Left kidney (tissue), 8 donors: ENCODE data around the gene HACE1. TPM values are rescaled to one million over a fixed set of nuclear protein-coding genes. Genes with fewer than 3 reads are reported as not detected.
"Not testable (repeated sequence)": the region's sequence is repeated elsewhere in the genome, so short reads cannot be mapped to it uniquely, and the experiment has no call there.

ENCODE experiments used
- DNase-seq: peaks from one replicate; pipeline ENCODE4 v3.0.0-alpha.2; 2013
- long read RNA-seq, 8 donors: transcript quantifications; one replicate each; lab custom pipeline, GENCODE V29; 2026
- polyA plus RNA-seq: library from polyadenylated mRNA; unstranded; fragments of 120-200 nt; gene quantifications from one replicate; pipeline ENCODE4 v1.2.1, GENCODE V29; 2013; ENCODE audit not compliant: insufficient read length

The HACE1 gene, protein sequence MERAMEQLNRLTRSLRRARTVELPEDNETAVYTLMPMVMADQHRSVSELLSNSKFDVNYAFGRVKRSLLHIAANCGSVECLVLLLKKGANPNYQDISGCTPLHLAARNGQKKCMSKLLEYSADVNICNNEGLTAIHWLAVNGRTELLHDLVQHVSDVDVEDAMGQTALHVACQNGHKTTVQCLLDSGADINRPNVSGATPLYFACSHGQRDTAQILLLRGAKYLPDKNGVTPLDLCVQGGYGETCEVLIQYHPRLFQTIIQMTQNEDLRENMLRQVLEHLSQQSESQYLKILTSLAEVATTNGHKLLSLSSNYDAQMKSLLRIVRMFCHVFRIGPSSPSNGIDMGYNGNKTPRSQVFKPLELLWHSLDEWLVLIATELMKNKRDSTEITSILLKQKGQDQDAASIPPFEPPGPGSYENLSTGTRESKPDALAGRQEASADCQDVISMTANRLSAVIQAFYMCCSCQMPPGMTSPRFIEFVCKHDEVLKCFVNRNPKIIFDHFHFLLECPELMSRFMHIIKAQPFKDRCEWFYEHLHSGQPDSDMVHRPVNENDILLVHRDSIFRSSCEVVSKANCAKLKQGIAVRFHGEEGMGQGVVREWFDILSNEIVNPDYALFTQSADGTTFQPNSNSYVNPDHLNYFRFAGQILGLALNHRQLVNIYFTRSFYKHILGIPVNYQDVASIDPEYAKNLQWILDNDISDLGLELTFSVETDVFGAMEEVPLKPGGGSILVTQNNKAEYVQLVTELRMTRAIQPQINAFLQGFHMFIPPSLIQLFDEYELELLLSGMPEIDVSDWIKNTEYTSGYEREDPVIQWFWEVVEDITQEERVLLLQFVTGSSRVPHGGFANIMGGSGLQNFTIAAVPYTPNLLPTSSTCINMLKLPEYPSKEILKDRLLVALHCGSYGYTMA
- polyA plus RNA-seq = 27.9 TPM
- long read RNA-seq, donor 1, full-length matches to known transcripts = 2 of 2 reads
- long read RNA-seq, donor 1, partial matches to known transcripts = 0 of 2 reads
- long read RNA-seq, donor 1, other reads (novel, unspliced or antisense) = 0 of 2 reads
- long read RNA-seq, donor 2, full-length matches to known transcripts = 5 of 5 reads
- long read RNA-seq, donor 2, partial matches to known transcripts = 0 of 5 reads
- long read RNA-seq, donor 2, other reads (novel, unspliced or antisense) = 0 of 5 reads
- long read RNA-seq, donor 3, full-length matches to known transcripts = 4 of 4 reads
- long read RNA-seq, donor 3, partial matches to known transcripts = 0 of 4 reads
- long read RNA-seq, donor 3, other reads (novel, unspliced or antisense) = 0 of 4 reads
- long read RNA-seq, donor 4 = 0 reads
- long read RNA-seq, donor 5, full-length matches to known transcripts = 3 of 3 reads
- long read RNA-seq, donor 5, partial matches to known transcripts = 0 of 3 reads
- long read RNA-seq, donor 5, other reads (novel, unspliced or antisense) = 0 of 3 reads
- long read RNA-seq, donor 6 = 0 reads
- long read RNA-seq, donor 7, full-length matches to known transcripts = 6 of 6 reads
- long read RNA-seq, donor 7, partial matches to known transcripts = 0 of 6 reads
- long read RNA-seq, donor 7, other reads (novel, unspliced or antisense) = 0 of 6 reads
- long read RNA-seq, donor 8 = 0 reads

DNA sequence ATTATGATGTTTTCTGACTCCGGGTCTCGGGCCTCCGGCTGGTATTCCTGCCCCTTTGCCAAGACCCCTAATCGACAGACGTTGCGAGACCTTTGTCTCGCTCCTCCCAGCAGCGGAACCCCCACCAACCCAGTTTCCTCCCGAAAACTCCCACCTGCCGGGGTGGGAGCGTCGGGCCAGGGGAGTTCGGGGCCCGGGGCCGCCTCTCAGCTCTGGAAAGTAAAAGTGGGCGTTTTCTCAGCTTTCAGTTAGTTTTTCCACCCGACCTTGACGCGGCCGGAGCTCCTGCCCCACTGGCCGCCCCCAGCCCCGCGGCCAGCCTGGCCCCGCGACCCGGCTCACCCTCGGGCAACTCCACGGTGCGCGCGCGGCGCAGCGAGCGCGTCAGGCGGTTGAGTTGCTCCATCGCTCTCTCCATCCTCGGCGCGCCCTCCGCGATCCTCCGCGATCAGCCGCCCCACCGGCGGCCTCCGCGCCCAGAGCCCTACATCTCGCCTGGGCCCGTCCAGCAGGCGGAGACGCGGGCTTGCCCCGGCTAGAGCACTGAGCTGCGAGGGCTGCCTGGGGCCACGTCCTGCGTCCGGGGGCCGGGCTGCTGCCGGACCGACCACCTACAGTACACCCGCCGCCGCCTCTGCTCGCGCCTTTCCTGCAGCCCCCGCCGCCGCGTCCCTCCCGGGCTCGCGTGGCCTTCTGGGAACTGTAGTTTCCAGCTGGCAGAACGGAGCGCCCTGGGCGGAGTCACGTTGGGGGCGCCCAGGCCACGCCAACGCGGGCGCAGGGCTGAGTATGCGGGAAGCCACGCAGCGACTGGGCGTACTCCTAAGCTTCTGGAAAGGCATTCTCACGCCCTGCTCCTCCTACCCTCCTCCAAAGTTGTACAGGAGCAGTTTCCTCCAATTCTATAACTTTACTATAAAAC, at the start of gene HACE1:
Gene HACE1 (minus strand): TSS at position 695 of the 922 bp plus-strand sequence. CDS start 277 bp downstream, at position 418.
- DNase-seq = peak; percentile 85

DNA sequence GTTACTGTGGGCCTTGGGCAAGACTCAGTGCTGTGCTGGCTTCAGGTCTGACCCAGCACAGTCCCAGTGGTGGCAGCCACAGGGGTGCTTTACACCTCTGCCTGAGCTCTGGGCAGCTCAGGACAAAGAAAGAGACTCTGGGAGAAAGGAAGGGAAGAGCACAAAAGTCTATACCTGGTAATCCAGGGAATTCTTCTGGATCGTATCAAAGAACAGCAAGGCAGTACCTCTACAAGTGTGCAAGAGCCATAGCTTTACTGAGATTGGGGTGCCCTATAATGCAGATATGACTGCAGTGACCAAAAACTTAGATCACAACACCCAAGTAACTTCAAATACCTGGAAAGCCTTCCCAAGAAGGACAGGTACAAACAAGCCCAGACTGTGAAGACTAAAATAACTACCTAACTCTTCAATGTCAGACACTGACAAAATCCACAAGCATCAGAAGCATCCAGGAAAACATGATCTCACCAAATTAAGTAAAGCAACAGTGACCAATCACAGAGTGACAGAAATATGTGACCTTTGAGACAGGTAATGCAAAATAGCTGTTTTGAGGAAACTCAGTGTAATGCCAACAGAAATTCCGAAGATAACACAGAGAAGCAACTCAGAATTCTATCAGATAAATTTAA, 49.3 kb upstream of the HACE1 start:
- no peak for DNase-seq

DNA sequence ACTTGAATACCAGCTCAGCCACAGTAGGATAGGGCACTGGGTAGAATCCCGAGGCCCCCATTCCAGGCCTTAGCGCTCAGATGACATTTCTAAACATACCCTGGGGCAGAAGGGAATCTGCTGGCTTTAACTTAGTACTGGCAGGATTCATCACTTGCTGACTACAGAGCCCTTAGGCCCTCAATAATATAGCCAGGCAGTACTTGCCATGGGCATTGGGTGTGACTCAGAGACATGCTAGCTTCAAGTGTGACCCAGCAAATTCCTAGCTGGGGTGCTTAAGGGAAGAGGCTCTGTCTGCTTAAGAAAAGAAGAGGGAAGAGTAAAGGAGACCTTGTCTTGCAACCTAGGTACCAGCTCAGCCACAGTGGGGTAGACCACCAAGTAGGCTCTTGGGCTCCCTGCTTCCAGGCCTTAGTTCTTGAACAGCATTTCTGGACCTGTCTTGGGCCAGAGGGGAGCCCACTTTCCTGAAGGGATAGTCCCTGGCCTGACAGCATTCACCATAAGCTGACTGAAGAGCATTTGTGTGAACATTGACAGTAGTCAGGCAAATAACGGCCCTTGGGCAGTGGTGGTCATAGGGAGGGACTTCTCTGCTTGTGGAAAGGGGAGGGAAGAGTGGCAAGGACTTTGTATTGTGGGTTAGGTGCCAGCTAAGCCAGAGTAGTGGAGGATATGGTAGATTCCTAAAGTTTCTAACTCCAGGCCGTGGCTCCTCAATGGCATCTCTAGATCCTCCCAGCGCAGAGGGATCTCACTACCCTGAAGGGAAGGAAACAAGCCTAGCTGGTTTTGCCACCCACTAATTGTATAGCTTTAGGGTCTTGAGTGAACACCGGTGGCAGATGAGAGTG, 48.5 kb upstream of the HACE1 start:
- DNase-seq = no peak

DNA sequence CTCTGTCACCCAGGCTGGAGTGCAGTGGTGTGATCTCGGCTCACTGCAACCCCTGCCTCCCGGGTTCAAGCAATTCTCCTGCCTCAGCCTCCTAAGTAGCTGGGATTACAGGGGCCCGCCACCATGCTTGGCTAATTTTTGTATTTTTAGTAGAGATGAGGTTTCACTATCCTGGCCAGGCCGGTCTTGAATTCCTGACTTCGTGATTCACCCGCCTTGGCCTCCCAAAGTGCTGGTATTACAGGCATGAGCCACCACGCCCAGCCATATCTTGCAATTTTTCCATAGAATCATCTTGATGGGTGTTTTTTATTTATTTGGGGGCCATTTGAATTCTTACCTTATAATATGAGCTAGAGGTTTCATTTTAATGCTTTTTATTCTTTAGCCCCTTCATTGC, 39.2 kb upstream of the HACE1 start:
- DNase-seq = not testable (repeated sequence)

DNA sequence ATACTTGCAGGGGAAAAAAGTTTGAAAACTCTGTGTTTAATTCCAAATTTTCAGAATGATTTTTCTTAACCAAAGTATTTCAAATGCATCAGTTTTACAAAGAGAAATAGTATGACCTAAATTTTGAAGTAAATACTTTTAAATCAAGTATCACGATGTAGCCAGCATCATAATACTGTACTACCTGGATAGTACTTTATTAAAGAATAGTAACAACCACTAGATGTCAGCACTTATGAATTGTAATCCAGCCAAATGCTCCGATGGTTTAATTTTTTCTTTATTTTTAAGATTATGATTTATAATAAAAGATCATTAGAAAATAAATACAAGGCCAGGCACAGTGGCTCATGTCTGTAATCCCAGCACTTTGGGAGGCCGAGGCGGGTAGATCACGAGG, 37.2 kb upstream of the HACE1 start:
- no peak for DNase-seq

DNA sequence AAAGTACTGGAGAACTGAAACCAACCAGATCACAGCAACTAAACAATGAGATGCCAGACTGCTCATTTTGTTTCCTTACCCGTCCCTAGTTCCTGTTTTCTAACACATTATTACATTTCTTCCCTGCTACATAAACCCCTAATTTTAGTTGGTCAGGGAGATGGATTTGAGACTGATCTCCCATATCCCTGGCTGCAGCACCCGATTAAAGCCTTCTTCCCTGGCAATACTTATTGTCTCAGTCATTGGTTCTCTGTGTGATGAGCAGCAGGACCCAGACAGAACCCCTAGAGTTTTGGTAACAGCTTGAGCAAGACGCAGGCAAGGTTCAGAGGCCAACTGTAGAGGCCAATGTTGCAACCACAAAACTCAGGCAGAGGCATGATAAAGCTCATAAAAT, 28.3 kb upstream of the HACE1 start:
- no peak for DNase-seq

DNA sequence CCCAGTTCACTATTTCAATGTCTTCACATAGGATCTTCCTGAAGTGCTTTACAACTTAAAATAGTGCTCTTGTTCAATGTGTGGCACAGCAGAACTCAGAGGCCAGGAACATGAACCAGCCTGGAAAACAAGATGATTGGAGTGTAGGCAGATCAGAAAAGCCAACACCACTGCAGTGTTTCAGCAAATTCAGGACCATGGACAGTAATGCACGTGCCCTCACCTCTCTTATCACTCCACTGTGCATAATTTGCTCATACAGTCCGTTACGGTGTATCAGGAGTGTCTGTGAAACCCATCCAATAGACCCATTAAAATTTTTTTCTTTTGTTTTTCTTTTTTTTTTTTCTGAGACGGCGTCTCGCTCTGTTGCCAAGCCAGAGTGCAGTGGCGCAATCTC, 27.6 kb upstream of the HACE1 start:
- peak; percentile 75 for DNase-seq

DNA sequence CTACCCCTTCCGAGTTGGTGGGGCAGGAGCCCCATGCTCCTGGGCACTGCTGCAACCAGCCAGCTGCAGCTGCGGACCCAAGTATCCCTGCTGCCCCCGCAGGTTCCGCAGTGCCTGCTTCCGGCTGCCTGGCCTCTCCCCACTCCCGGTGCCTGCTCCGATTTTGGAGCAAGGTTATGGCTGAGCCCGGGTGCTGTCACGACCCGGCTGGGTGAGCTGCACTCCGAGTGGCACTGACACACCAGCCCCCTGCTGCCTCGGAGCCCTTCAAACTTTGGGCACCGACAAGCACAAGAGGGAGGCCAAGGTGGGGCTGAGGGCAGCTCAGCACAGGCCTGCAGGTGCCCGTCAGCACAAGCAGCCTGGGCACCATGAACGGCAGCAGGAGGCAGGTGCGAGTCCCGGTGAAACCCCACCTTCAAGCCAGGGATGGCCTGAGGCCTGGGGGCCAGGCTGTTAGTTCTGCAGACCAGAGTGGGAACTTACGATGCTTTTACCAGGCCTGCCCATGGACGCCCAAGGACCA, 25.9 kb upstream of the HACE1 start:
- DNase-seq = no peak

DNA sequence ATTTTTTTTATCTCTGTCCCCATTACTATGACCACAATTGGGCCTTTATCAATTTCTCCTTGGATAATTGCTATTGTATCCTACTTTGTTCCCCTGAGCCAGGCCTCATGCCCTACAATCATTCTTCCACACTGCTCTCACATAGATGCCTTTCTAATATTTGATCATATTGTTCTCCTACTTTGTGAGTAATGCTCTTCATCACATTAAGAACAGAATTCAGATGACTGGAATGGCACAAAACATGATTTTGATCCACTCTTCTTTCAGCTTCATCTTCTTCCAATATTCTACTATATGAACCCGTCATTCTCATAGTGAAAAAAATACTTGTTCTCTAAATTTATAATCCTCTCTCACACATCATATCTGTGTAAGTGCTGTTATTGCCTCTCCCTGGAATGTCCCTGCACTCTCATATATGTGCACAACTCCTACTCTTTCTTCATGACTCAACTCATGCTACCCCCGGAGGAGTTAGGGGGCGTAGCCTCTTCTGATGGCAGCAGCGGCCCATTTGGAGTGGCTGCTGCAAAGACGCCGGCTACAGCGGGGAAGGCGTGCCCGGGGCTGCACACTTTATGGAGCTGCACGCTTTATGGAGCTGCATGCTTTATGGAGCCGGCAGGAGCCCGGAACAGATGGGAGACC, 25.3 kb upstream of the HACE1 start:
- no peak for DNase-seq

DNA sequence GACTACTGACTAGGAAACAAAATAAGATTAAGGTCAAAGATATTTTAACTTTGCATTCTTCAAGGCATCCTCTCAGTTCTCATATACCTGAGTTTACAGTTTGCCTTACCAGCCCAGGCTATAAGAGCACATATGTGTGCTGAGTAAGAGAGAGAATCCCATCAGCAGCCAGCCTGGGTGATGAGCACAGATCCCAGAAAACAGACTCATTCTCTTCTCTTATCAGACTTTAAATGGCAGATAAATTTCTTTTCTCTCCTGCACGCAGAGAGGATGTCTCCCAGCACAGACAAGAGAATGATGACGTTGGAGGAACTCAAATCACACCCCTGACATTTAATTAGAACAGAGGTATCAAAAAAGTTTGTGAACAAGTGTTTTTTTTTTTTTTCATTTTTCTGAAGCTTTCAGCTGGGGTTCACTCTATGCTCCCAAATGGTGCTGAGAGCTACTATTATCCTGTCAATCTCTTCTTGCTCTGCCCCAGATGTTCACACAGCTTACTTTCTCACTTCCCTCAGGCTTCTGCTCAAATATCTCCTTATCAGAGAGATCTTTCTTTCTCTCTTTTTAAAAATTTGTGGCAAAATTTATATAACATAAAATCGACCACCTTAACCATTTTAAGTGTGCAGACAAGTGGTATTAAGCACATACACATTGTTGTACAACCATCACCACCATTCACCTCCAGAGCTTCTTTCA, 22.4 kb upstream of the HACE1 start:
- no peak for DNase-seq

DNA sequence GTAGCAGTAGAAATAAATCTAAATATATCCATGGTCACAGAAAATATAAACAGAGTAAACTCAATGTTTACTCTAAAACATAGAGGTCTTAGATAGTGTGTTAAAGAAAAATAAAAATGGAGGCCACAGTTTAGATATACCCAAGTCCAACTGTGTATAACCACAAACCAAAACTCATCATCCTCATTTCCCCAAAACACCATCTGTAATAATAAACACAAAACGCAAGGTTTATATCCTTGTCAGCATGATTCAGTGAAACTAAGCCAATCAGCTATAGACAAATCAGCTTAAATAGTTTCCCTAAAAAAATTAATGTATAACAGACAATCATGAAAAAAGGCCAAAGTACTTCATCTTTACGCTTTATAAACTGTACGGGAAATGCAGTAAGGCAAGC, 2.7 kb upstream of the HACE1 start:
- DNase-seq = no peak

DNA sequence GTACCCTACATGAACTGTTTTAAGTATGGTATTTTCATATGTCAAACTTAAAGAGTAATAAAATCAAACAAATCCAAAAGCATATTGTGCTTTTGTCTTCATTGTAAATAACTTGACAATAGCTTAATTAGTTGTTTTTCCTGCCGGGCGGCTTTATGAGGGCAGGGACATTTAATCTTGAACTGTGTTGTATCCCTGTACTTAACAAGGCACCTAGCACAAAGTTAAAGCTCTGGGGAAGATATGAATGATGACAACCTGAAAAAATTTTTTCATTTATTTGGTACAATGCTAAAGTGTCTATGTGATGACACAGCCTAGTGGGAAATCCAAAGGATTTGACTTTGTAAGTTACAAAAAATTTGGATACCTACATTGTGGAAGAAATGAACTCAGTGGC, 502 bp upstream of the HACE1 start:
- DNase-seq = no peak

DNA sequence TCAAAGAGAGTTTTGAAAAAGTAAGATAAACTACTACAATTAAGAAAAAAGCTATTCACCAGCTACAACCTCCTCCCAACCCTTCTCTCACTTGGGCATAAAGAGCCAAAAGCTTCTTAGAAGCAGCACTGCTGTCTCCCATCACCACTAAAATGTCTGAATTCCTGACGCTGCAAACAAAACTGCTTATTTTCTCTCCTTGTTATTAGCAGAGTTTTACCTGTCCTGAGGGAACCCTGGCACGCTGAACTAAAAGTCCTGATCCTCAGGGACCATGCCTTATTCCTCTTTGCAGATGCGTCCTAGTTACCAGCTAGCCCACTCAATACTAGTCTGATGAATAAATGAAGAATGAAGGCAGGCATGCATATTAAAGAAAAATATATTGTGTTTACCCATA, 1.1 kb downstream of the HACE1 start:
- DNase-seq = peak; percentile 27

DNA sequence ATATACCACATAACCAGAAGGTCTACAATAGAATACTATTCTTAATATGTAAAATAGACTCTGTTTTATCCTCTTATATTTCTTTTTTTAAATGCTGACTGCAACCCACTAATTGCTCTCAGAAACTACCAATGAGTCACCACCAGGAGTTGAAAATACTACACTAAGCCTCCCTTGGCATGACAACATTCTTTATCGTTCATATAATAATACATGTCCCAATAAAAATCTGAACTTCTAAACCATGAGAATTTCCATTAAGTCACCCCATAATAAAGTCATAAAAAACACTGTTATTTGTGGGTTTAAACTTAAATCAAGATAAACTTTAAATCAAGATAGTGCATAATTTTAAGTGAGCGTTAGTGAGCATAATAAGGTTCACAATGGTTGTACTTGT, 4.2 kb downstream of the HACE1 start:
- DNase-seq = no peak

DNA sequence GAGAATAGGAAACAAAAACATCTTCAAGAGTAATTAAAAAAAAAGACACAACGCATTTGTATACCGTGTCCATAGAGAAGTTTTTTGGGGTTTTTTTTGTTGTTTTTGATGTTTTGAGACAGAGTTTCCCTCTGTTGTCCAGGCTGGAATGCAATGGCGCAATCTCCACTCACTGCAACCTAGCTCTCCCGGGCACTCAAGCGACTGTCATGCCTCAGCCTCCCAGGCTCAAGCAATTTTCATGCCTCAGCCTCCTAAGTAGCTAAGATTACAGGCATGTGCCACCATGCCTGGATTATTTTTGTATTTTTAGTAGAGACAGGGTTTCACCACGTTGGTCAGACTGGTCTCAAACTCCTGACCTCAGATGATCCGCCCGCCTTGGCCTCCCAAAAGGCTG, 12.0 kb downstream of the HACE1 start:
- DNase-seq = not testable (repeated sequence)

DNA sequence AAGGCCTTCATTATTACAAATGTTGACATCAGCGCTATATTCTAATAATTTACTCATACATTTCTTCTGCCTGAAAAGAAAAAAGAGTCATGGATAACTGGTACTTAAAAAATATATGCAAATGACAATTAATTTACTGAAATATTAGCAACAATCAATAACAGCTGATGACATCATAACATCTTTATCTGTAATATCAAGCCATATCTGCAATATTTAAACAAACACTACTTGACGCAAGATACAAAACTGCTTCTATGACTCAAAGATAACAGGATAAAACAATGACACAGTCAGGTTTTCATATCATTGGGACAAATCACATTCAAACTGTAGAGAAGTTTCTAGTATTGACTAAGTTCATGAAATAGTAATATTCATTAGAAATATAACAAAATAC, 16.5 kb downstream of the HACE1 start:
- no peak for DNase-seq

DNA sequence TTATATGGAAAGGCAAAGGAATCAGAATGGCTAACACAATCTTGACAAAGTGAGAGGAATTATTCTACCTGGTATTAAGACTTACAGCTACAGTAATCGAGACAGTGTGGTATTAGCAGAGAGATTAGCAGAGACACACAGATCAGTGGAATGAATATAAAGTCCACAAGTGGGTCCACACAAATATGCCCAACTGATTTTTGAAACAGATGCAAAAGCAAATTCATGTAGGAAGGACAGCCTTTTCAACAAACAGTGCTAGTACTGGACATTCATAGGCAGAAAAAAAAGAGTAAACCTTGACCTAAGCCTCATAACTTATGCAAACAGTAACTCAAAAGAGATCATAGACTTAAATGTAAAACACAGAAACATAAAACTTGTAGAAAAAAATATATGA, 22.6 kb downstream of the HACE1 start:
- DNase-seq = no peak
